ENCODE data around the gene GPANK1.

DNA sequence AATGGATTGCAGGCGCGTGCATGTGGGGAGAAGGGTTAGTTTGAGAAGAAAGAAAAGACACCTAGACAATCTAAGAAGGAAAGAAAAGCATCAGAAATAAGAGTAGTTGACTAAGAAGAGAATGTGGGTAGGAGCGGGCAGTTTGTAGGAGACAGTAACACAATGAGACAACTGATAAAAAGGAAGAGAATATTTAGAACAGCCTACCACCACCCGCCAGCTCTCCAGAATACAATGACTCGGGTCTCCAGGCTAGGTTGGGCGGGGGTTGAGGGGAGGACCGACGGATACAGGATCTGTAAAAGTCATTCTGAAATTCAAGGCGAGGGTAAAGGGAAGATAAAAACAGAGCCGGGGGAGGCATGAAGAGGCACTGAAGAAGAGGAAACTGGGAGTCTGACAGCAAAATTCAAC is 37.6 kb upstream of the GPANK1 start:
- TF ChIP-seq ZNF146 (tag by site-specific recombination; IDR thresholded peaks at IDR 0.05) (no peak), GLIS2 (tag by site-specific recombination; IDR thresholded peaks at IDR 0.05) (no peak), CTCF (tag by site-specific recombination; IDR thresholded peaks at IDR 0.05) (no peak), ZNF174 (tag by site-specific recombination; IDR thresholded peaks at IDR 0.05) (no peak), ZNF561 (tag by site-specific recombination; IDR thresholded peaks at IDR 0.05; ENCODE audit: borderline replicate concordance) (no peak), ZNF558 (tag by site-specific recombination; IDR thresholded peaks at IDR 0.05) (no peak), TCF7L2 (IDR thresholded peaks at IDR 0.05; ENCODE audit: borderline replicate concordance, low read depth, low read length) (no peak)

Measured in HEK293 (cell line).